HCT116 (cell line): ENCODE data around the gene ZKSCAN2. TPM values are rescaled to one million over a fixed set of nuclear protein-coding genes. Genes with fewer than 3 reads are reported as not detected.
A peak's percentile ranks its signal among the peaks of the same experiment; 100 is the strongest.

ENCODE experiments used
- ATAC-seq: fragments of 200-7000 bp; cut with Tn5 transposase; 2 replicates; pipeline ENCODE4 v1.9.1; 2020; ENCODE audit warnings: mild to moderate bottlenecking, moderate library complexity
- Bru-seq: library from RNA; stranded (reverse); fragments of 400-500 nt; gene quantifications from one replicate; lab custom pipeline; 2021; lab: Mats Ljungman, UMichigan
- BruChase-seq, 2 experiments: library from RNA; stranded (reverse); fragments of 400-500 nt; gene quantifications; one replicate each; lab custom pipeline; 2021; lab: Mats Ljungman, UMichigan
- BruUV-seq: library from RNA; stranded (reverse); fragments of 400-500 nt; replicated peaks from 2 replicates; lab custom pipeline; 2021; lab: Mats Ljungman, UMichigan
- CTCF ChIA-PET: fragments of 300-600 bp; sonication (Branson Sonifier 250); formaldehyde crosslinking; loops from one replicate; lab custom pipeline; 2021; ENCODE audit warnings: antibody characterized with exemption; lab: Charles Lee
- POLR2A ChIA-PET: fragments of 300-600, 350-600 bp; sonication (Branson Sonifier 250); formaldehyde crosslinking; loops from one replicate; lab custom pipeline; 2021; ENCODE audit warnings: antibody characterized with exemption; lab: Charles Lee
- RAD21 ChIA-PET, 2 experiments: fragments of 300-600 bp; sonication (Branson Sonifier 250); formaldehyde crosslinking; loops; one replicate each; lab custom pipeline; 2023; ENCODE audit warnings: low total read pairs in 2 of 2; ENCODE audit not compliant: uncharacterized antibody in 2 of 2, unreplicated experiment in 2 of 2, low non-redundant PET in 1 of 2; lab: Charles Lee
- DNase-seq: peaks from one replicate; pipeline ENCODE4 v3.0.0-alpha.2; 2010; ENCODE audit warnings: low read depth, low spot score
- H2AFZ ChIP-seq: fragments of 200-600 bp; shearing (Covaris generic), sonication (generic); 2 replicates; pipeline ENCODE4 v1.6.1; 2017; ENCODE audit warnings: low read depth, mixed run types, mixed read lengths, antibody characterized with exemption, low read length; ENCODE audit not compliant: poor library complexity, severe bottlenecking
- H3K27ac ChIP-seq: 2 replicates; pipeline ENCODE4 v1.5.1; 2012; ENCODE audit warnings: low read depth, low read length
- H3K27me3 ChIP-seq: fragments of 200-600 bp; sonication (generic); 2 replicates; pipeline ENCODE4 v1.6.1; 2016; ENCODE audit warnings: mixed run types, low read length, mixed read lengths; ENCODE audit not compliant: insufficient read depth
- H3K36me3 ChIP-seq, 2 experiments: fragments of 200-500 bp in 1 of 2; fragments of 200-600 bp in 1 of 2; sonication (Bioruptor generic) in 1 of 2; sonication (generic) in 1 of 2; 2 replicates each; pipeline versions ENCODE4 v1.5.1 to v1.6.1; 2014 to 2016; ENCODE audit warnings: low read length in 2 of 2, inconsistent platforms in 1 of 2, mixed read lengths in 1 of 2, mixed run types in 1 of 2; ENCODE audit not compliant: insufficient read depth in 2 of 2, control insufficient read depth in 1 of 2
- H3K4me1 ChIP-seq, 2 experiments: fragments of 200-600 bp in 1 of 2; sonication (generic) in 1 of 2; 2 replicates each; pipeline versions ENCODE4 v1.5.1 to v1.6.1; 2012 to 2017; ENCODE audit warnings: low read length in 2 of 2, inconsistent platforms in 1 of 2, mild to moderate bottlenecking in 1 of 2, mixed read lengths in 1 of 2, mixed run types in 1 of 2, moderate library complexity in 1 of 2; ENCODE audit not compliant: insufficient read depth in 2 of 2, control insufficient read depth in 1 of 2
- H3K4me2 ChIP-seq: fragments of 200-600 bp; sonication (generic); 2 replicates; pipeline ENCODE4 v1.6.1; 2017; ENCODE audit warnings: mixed run types, low read length, mixed read lengths
- H3K4me3 ChIP-seq, 2 experiments: fragments of 200-600 bp in 1 of 2; sonication (generic) in 1 of 2; replicated peaks in 1 of 2; 2 replicates each; pipeline ENCODE4 v1.5.1; 2011 to 2016; ENCODE audit warnings: low read length in 2 of 2, control low read depth in 1 of 2, low read depth in 1 of 2, mild to moderate bottlenecking in 1 of 2, mixed read lengths in 1 of 2, mixed run types in 1 of 2
- H3K79me2 ChIP-seq: fragments of 200-600 bp; sonication (generic); 2 replicates; pipeline ENCODE4 v1.6.1; 2017; ENCODE audit warnings: mild to moderate bottlenecking, mixed run types, low read length, moderate library complexity, mixed read lengths; ENCODE audit not compliant: insufficient read depth
- H3K9ac ChIP-seq: fragments of 200-600 bp; sonication (generic); 2 replicates; pipeline ENCODE4 v1.6.1; 2016; ENCODE audit warnings: low read length, mixed read lengths
- H3K9me2 ChIP-seq: fragments of 200-600 bp; sonication (generic), shearing (Covaris generic); 2 replicates; pipeline ENCODE4 v1.6.1; 2017; ENCODE audit warnings: mixed run types, mild to moderate bottlenecking, moderate library complexity; ENCODE audit not compliant: insufficient read depth
- H3K9me3 ChIP-seq, 2 experiments: fragments of 200-500 bp in 1 of 2; fragments of 200-600 bp in 1 of 2; sonication (Bioruptor generic) in 1 of 2; sonication (generic) in 1 of 2; 2 replicates each; pipeline ENCODE4 v1.6.1; 2014 to 2017; ENCODE audit warnings: low read length in 2 of 2, mixed read lengths in 2 of 2, inconsistent platforms in 1 of 2, low read depth in 1 of 2, mild to moderate bottlenecking in 1 of 2, mixed run types in 1 of 2, moderate library complexity in 1 of 2; ENCODE audit not compliant: control insufficient read depth in 1 of 2, insufficient read depth in 1 of 2
- H4K20me1 ChIP-seq: fragments of 200-600 bp; sonication (generic), shearing (Covaris generic); 2 replicates; pipeline ENCODE4 v1.6.1; 2017; ENCODE audit warnings: mixed run types, mild to moderate bottlenecking, moderate library complexity; ENCODE audit not compliant: insufficient read depth
- EGR1 ChIP-seq: IDR thresholded peaks from 2 replicates; pipeline ENCODE4 v1.6.1; 2012; ENCODE audit warnings: low read depth
- JUND ChIP-seq: IDR thresholded peaks from 2 replicates; pipeline ENCODE4 v1.6.1; 2012
- POLR2A ChIP-seq: IDR thresholded peaks from 2 replicates; pipeline ENCODE4 v1.7.0; 2011; ENCODE audit warnings: borderline replicate concordance; ENCODE audit not compliant: insufficient read depth, insufficient read length; ENCODE audit errors: extremely low read depth
- POLR2AphosphoS5 ChIP-seq: IDR thresholded peaks from 2 replicates; pipeline ENCODE4 v1.6.1; 2011; ENCODE audit warnings: mild to moderate bottlenecking, low read depth, low read length, moderate library complexity
- RAD21 ChIP-seq: IDR thresholded peaks from 2 replicates; pipeline ENCODE4 v1.6.1; 2012; ENCODE audit warnings: low read depth, mild to moderate bottlenecking
- SP1 ChIP-seq: IDR thresholded peaks from 2 replicates; pipeline ENCODE4 v1.6.1; 2012; ENCODE audit warnings: low read depth
- YY1 ChIP-seq: IDR thresholded peaks from 2 replicates; pipeline ENCODE4 v1.6.1; 2011; ENCODE audit warnings: low read length, low read depth, moderate library complexity, mild to moderate bottlenecking; ENCODE audit not compliant: insufficient replicate concordance; ENCODE audit errors: extremely low read depth
- ZFX ChIP-seq: fragments of 450-650 bp; IDR thresholded peaks from 2 replicates; pipeline ENCODE4 v1.6.1; 2017
- intact Hi-C: fragments of 100-400 bp; cut with micrococcal nuclease; formaldehyde crosslinking; loops from 2 replicates; pipeline ENCODE4 v1.10.0; 2022
- long read RNA-seq: library from polyadenylated mRNA; unstranded; transcript quantifications from one replicate; pipeline ENCODE4 v2.0.0, GENCODE V29; 2021; ENCODE audit not compliant: unreplicated experiment
- polyA plus RNA-seq: library from polyadenylated mRNA; unstranded; fragments of >200 nt; gene quantifications from 2 replicates; pipeline ENCODE4 v1.2.1, GENCODE V29; 2012; ENCODE audit warnings: missing spikeins
- total RNA-seq: library from RNA; stranded (reverse); gene quantifications from one replicate; pipeline ENCODE4 v1.2.1, GENCODE V29; 2021; ENCODE audit not compliant: unreplicated experiment
- TF ChIP-seq, protein P1 (sequence below): IDR thresholded peaks from 2 replicates; pipeline ENCODE4 v1.6.1; 2012
- TF ChIP-seq, protein P2 (sequence below): IDR thresholded peaks from 2 replicates; pipeline ENCODE4 v1.6.1; 2011; ENCODE audit warnings: mild to moderate bottlenecking, low read length, moderate library complexity; ENCODE audit not compliant: insufficient replicate concordance; ENCODE audit errors: extremely low read depth

Gene ZKSCAN2
- total RNA-seq = 12.3 TPM
- 3.7 and 5.5 TPM in 2 replicates for polyA plus RNA-seq
- Bru-seq, nascent RNA = percentile 77 among the genes with signal in this experiment
- percentile 74 among the genes with signal in this experiment for BruChase-seq, experiment 1, labeled RNA remaining after a 6-hour chase
- percentile 92 among the genes with signal in this experiment for BruChase-seq, experiment 2, labeled RNA remaining after a 2-hour chase
- long read RNA-seq, full-length matches to known transcripts = 4 of 13 reads
- long read RNA-seq, partial matches to known transcripts = 1 of 13 reads
- long read RNA-seq, other reads (novel, unspliced or antisense) = 8 of 13 reads

DNA sequence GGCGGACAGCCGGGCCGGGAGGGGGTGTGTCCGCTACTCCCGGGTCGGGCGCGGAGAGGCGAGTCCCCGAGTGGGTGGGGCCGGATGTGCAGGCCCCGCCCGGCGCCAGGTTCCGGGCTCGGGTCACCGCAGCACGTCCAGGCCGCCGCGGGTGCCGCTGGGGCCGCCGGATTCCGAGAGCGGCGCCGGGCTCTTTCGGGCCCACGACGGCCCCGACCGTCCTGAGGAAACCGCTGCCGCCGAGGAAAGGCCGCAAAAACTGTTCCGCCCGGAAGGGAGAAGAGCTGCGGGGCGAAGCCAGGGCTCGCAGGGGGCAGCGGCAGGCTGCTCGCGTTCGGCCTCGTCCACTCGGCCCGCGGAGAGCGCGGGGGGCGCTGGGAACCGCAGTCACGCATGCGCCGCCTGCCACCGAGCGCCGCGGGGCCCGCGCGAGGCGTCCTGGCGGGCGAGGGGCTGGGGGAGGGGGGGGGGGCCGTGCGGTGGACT is at the start of gene ZKSCAN2:
TSS of gene ZKSCAN2 (minus strand) at position 376 of the 486 bp plus-strand sequence. CDS start 718 bp downstream, outside the sequence.
- DNase-seq = peak; percentile 77
- H3K79me2 ChIP-seq = peaks cover 53% of the 10 kb centered on the region
- BruUV-seq = no TSS peak

More for the DNA sequence above, at the start of gene ZKSCAN2:
- peak within 1 kb of the TSS; percentile 96 for H3K9ac ChIP-seq
- H4K20me1 ChIP-seq = peaks cover 3% of the 10 kb centered on the region; the same call in 1 of the 2 replicates
- CTCF ChIA-PET = no interaction called here
- no peaks in the 10 kb centered on the region for H3K27me3 ChIP-seq
- H3K27ac ChIP-seq = peak within 1 kb of the TSS; percentile 99
- H3K9me3 ChIP-seq = no peaks in the 10 kb centered on the region
- TF ChIP-seq POLR2A = no peak
- TF ChIP-seq, protein P1, sequence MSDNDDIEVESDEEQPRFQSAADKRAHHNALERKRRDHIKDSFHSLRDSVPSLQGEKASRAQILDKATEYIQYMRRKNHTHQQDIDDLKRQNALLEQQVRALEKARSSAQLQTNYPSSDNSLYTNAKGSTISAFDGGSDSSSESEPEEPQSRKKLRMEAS = peak; percentile 43; the same call in 1 of the 2 replicates
- TF ChIP-seq, protein P2, sequence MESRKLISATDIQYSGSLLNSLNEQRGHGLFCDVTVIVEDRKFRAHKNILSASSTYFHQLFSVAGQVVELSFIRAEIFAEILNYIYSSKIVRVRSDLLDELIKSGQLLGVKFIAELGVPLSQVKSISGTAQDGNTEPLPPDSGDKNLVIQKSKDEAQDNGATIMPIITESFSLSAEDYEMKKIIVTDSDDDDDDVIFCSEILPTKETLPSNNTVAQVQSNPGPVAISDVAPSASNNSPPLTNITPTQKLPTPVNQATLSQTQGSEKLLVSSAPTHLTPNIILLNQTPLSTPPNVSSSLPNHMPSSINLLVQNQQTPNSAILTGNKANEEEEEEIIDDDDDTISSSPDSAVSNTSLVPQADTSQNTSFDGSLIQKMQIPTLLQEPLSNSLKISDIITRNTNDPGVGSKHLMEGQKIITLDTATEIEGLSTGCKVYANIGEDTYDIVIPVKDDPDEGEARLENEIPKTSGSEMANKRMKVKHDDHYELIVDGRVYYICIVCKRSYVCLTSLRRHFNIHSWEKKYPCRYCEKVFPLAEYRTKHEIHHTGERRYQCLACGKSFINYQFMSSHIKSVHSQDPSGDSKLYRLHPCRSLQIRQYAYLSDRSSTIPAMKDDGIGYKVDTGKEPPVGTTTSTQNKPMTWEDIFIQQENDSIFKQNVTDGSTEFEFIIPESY = peak; percentile 90
- TF ChIP-seq POLR2AphosphoS5 = peak; percentile 78
- TF ChIP-seq SP1 = no peak
- no peak for TF ChIP-seq RAD21
- TF ChIP-seq YY1 = peak; percentile 48
- TF ChIP-seq EGR1 = peak; percentile 76
- peak; percentile 95 for TF ChIP-seq ZFX
- no peak for TF ChIP-seq JUND
- no peak within 1 kb of the TSS for H2AFZ ChIP-seq
- peak; percentile 88 for ATAC-seq
- intact Hi-C loops = loop anchor here (10.0 kb wide), 1 partner anchor 203 kb away; no protein-coding TSS in a partner anchor
- POLR2A ChIA-PET = interaction anchor here (0.7 kb wide), 1 partner anchor 37 kb away, joined by 3 read pairs; no protein-coding TSS in a partner anchor
- RAD21 ChIA-PET = no interaction called here
- no peaks in the 10 kb centered on the region for H3K9me2 ChIP-seq
- H3K4me1 ChIP-seq = peaks cover 11 to 25% of the 10 kb centered on the region in 2 experiments; a peak in 3 of 4 replicates
- H3K4me3 ChIP-seq = peak within 1 kb of the TSS; percentile 98
- peak within 1 kb of the TSS; percentile 100 for H3K4me2 ChIP-seq
- peaks cover 9 to 13% of the 10 kb centered on the region in 2 experiments; a peak in 3 of 4 replicates for H3K36me3 ChIP-seq
